PC-3 (cell line): ENCODE results near the gene MAP2K2. TPM values are rescaled to one million over a fixed set of nuclear protein-coding genes. Genes with fewer than 3 reads are reported as not detected.
A peak's percentile ranks its signal among the peaks of the same experiment; 100 is the strongest.
"Not testable (repeated sequence)": the region's sequence is repeated elsewhere in the genome, so short reads cannot be mapped to it uniquely, and the experiment has no call there.

Experiments used
- ATAC-seq: fragments of 200-7000 bp; cut with Tn5 transposase; 2 replicates; pipeline ENCODE4 v1.9.1; 2020; ENCODE audit warnings: mild to moderate bottlenecking, moderate library complexity
- BruUV-seq: library from RNA; stranded (reverse); fragments of 400-500 nt; replicated peaks from 2 replicates; lab custom pipeline; 2021; lab: Mats Ljungman, UMichigan
- CTCF ChIA-PET: fragments of 300-600 bp; sonication (Branson Sonifier 250); formaldehyde crosslinking; loops from one replicate; lab custom pipeline; 2022; ENCODE audit warnings: antibody characterized with exemption; lab: Charles Lee
- POLR2A ChIA-PET: fragments of 300-600 bp; sonication (Branson Sonifier 250); formaldehyde crosslinking; loops from one replicate; lab custom pipeline; 2022; ENCODE audit warnings: antibody characterized with exemption; ENCODE audit not compliant: unreplicated experiment; lab: Charles Lee
- DNase-seq: peaks from one replicate; pipeline ENCODE4 v3.0.0-alpha.2; 2015
- H2AFZ ChIP-seq: fragments of 300-600 bp; sonication (generic); 2 replicates; pipeline ENCODE4 v1.6.0; 2016; ENCODE audit warnings: antibody characterized with exemption, low read length
- H3F3A ChIP-seq: fragments of 300-600 bp; sonication (generic); one replicate; pipeline ENCODE4 v1.6.0; 2017; ENCODE audit warnings: antibody characterized with exemption, low read length, control low read depth, mild to moderate bottlenecking; ENCODE audit not compliant: unreplicated experiment
- H3K27ac ChIP-seq: fragments of 300-600 bp; sonication (generic); 2 replicates; pipeline ENCODE4 v1.5.1; 2016; ENCODE audit warnings: mild to moderate bottlenecking, low read length
- H3K27me3 ChIP-seq: fragments of 300-600 bp; sonication (generic); 2 replicates; pipeline ENCODE4 v1.6.1; 2016; ENCODE audit warnings: low read length, mixed read lengths
- H3K36me3 ChIP-seq: fragments of 300-600 bp; sonication (generic); 2 replicates; pipeline ENCODE4 v1.6.1; 2016; ENCODE audit warnings: low read depth, mixed run types, low read length, mixed read lengths
- H3K4me1 ChIP-seq: fragments of 300-600 bp; sonication (generic); 2 replicates; pipeline ENCODE4 v1.5.1; 2016; ENCODE audit warnings: low read length; ENCODE audit not compliant: insufficient read depth
- H3K4me2 ChIP-seq: fragments of 300-600 bp; sonication (generic); 2 replicates; pipeline ENCODE4 v1.6.0; 2016; ENCODE audit warnings: low read length
- H3K4me3 ChIP-seq: fragments of 300-600 bp; sonication (generic); 2 replicates; pipeline ENCODE4 v1.5.1; 2016; ENCODE audit warnings: mild to moderate bottlenecking, low read length, mixed read lengths
- H3K79me2 ChIP-seq: fragments of 300-600 bp; sonication (generic); 2 replicates; pipeline ENCODE4 v1.6.1; 2017; ENCODE audit warnings: low read length, mixed read lengths
- H3K9ac ChIP-seq: fragments of 300-600 bp; sonication (generic); 2 replicates; pipeline ENCODE4 v1.6.0; 2016; ENCODE audit warnings: mild to moderate bottlenecking, low read length
- H3K9me2 ChIP-seq: fragments of 300-600 bp; sonication (generic); replicated peaks from 2 replicates; pipeline ENCODE4 v1.6.1; 2016; ENCODE audit warnings: mixed run types, low read length, mixed read lengths
- H3K9me3 ChIP-seq: fragments of 300-600 bp; sonication (generic); 2 replicates; pipeline ENCODE4 v1.6.1; 2016; ENCODE audit warnings: low read length, mixed read lengths
- H4K20me1 ChIP-seq: fragments of 300-600 bp; sonication (generic); 2 replicates; pipeline ENCODE4 v1.6.1; 2016; ENCODE audit warnings: low read length, mixed read lengths
- EZH2 ChIP-seq: fragments of 300-600 bp; sonication (generic); IDR thresholded peaks from one replicate; pipeline ENCODE4 v1.6.1; 2017; ENCODE audit warnings: antibody characterized with exemption, mild to moderate bottlenecking, low read length; ENCODE audit not compliant: unreplicated experiment
- EZH2phosphoT487 ChIP-seq: fragments of 300-600 bp; sonication (generic); IDR thresholded peaks from 2 replicates; pipeline ENCODE4 v1.6.1; 2018; ENCODE audit warnings: mild to moderate bottlenecking, antibody characterized with exemption, low read length, borderline replicate concordance
- intact Hi-C: fragments of 100-400 bp; cut with micrococcal nuclease; formaldehyde crosslinking; loops from 2 replicates; pipeline ENCODE4 v1.9.0; 2023
- total RNA-seq: library from RNA; depleted of rRNA; stranded (reverse); fragments of >200 nt; gene quantifications from 2 replicates; pipeline ENCODE4 v1.2.3, GENCODE V29; 2014
- TF ChIP-seq, protein P1 (sequence below): fragments of 300-600 bp; sonication (generic); conservative IDR thresholded peaks from 2 replicates; pipeline ENCODE4 v1.5.1; 2017; ENCODE audit warnings: antibody characterized with exemption, low read depth, mild to moderate bottlenecking, low read length

Gene MAP2K2
- total RNA-seq, 1 experiment from 2014 or later, result 229 TPM

- no peaks in the 10 kb centered on the region for H3K9me3 ChIP-seq
- intact Hi-C loops, result no loop called here
- DNase-seq (no peak), ATAC-seq (no peak)
- H2AFZ ChIP-seq, result no peak overlapping the region
- no peaks in the 10 kb centered on the region for H3F3A ChIP-seq
- H4K20me1 ChIP-seq, result no peaks in the 10 kb centered on the region
- H3K9ac ChIP-seq, result no peak overlapping the region
- no peaks in the 10 kb centered on the region for H3K79me2 ChIP-seq
- H3K4me1 ChIP-seq, result peaks cover 10% of the 10 kb centered on the region
- H3K27me3 ChIP-seq, result no peaks in the 10 kb centered on the region
- H3K27ac ChIP-seq, result no peak overlapping the region
- H3K4me2 ChIP-seq, result no peak overlapping the region
- POLR2A ChIA-PET, result no interaction called here
- TF ChIP-seq, protein P1, sequence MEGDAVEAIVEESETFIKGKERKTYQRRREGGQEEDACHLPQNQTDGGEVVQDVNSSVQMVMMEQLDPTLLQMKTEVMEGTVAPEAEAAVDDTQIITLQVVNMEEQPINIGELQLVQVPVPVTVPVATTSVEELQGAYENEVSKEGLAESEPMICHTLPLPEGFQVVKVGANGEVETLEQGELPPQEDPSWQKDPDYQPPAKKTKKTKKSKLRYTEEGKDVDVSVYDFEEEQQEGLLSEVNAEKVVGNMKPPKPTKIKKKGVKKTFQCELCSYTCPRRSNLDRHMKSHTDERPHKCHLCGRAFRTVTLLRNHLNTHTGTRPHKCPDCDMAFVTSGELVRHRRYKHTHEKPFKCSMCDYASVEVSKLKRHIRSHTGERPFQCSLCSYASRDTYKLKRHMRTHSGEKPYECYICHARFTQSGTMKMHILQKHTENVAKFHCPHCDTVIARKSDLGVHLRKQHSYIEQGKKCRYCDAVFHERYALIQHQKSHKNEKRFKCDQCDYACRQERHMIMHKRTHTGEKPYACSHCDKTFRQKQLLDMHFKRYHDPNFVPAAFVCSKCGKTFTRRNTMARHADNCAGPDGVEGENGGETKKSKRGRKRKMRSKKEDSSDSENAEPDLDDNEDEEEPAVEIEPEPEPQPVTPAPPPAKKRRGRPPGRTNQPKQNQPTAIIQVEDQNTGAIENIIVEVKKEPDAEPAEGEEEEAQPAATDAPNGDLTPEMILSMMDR, result no peak
- TF ChIP-seq EZH2 (no peak), EZH2phosphoT487 (no peak)
- no peaks in the 10 kb centered on the region for H3K9me2 ChIP-seq
- no peak overlapping the region for H3K4me3 ChIP-seq
- CTCF ChIA-PET, result no interaction called here
- no peaks in the 10 kb centered on the region for H3K36me3 ChIP-seq
- no TSS peak for BruUV-seq
Observed at GRCh38 chr19:4134351-4134750, 10.4 kb upstream of the MAP2K2 start.

DNA sequence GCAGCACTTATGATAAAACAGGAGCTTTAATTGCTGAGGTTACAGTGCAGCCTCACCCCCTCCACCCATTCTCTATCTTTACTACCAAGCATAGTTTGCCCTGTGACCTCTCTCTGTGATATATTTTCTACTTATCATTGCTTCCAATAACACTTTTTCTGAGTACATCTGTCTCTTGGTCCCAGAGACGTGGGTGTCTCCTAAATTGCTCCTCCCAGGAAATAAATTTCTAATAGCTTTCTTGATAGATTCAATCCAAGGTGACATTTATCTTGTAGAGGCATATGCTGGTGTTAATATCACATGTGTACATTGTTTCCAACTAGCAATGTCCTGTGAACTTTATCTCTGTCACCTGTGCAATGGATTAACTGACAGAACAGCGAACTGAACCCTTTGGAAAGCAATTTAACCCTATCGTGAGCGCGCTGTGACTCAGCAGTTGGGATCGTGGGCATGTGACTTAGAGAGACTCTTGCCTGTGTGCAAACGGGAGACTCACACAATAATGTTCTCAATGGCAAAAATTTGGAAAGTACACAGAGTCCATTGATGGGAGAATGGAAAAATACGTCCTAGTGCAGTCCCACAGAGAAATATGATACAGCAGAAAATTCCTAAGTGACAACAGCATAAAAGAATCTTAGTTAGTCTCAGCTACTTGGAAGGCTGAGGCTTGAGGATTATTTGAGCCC is 7.0 kb upstream of the MAP2K2 start:
- peaks cover 10% of the 10 kb centered on the region for H3K4me1 ChIP-seq
- H2AFZ ChIP-seq, result peak overlapping the region; percentile 65
- no peak overlapping the region; the same call in 1 of the 2 replicates for H3K4me3 ChIP-seq
- no peaks in the 10 kb centered on the region for H3K9me3 ChIP-seq
- intact Hi-C loops, result no loop called here
- no peaks in the 10 kb centered on the region for H3K79me2 ChIP-seq
- H4K20me1 ChIP-seq, result no peaks in the 10 kb centered on the region
- ChIA-PET CTCF (interaction anchor here (1.0 kb wide), 1 partner anchor 9 kb away, joined by 3 read pairs; no protein-coding TSS in a partner anchor), POLR2A (no interaction called here)
- TF ChIP-seq EZH2, result no peak
- TF ChIP-seq, protein P1, result no peak
- no peak for TF ChIP-seq EZH2phosphoT487
- ATAC-seq (peak; percentile 67), DNase-seq (peak; percentile 58)
- no peak overlapping the region for H3K9ac ChIP-seq
- peak overlapping the region; percentile 67 for H3K4me2 ChIP-seq
- H3K9me2 ChIP-seq, result no peaks in the 10 kb centered on the region
- H3K36me3 ChIP-seq, result no peaks in the 10 kb centered on the region
- no TSS peak for BruUV-seq
- peak overlapping the region; percentile 22; the same call in 1 of the 2 replicates for H3K27ac ChIP-seq
- no peaks in the 10 kb centered on the region for H3F3A ChIP-seq
- no peaks in the 10 kb centered on the region for H3K27me3 ChIP-seq

DNA sequence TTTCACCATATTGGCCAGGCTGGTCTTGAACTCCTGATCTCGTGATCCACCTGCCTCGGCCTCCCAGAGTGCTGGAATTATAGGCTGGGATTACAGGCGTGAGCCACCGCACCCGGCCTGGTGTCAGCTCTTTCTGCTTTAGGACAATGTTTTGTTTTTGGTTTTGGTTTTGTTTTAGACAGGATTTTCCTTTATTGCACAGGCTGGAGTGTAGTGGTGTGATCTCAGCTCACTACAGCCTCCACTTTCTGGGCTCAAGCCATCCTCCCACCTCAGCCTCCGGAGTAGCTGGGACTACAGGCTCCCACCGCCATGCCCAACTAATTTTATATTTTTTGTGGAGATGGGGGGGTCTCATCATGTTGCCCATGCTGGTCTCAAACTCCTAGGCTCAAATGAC is 5.1 kb upstream of the MAP2K2 start:
- H2AFZ ChIP-seq, BruUV-seq, H3K79me2 ChIP-seq, H3K9ac ChIP-seq, H3K4me2 ChIP-seq, H3K27me3 ChIP-seq, H3K9me3 ChIP-seq, ATAC-seq, H3K9me2 ChIP-seq, DNase-seq, intact Hi-C loops, H3K4me3 ChIP-seq, H4K20me1 ChIP-seq, H3K36me3 ChIP-seq, CTCF ChIA-PET, H3F3A ChIP-seq, H3K27ac ChIP-seq, POLR2A ChIA-PET: not testable (repeated sequence)
- peaks cover 16% of the 10 kb centered on the region for H3K4me1 ChIP-seq

GRCh38 chr19:4127322-4127721 is 3.4 kb upstream of the MAP2K2 start:
- H3K27ac ChIP-seq, intact Hi-C loops, H3K4me3 ChIP-seq, BruUV-seq, H3K9ac ChIP-seq, ATAC-seq, H3K9me3 ChIP-seq, H3K36me3 ChIP-seq, H3F3A ChIP-seq, H4K20me1 ChIP-seq, H3K4me2 ChIP-seq, DNase-seq, CTCF ChIA-PET, H3K27me3 ChIP-seq, H3K9me2 ChIP-seq, H2AFZ ChIP-seq, POLR2A ChIA-PET: not testable (repeated sequence)
- Histone ChIP-seq H3K4me1 (peaks cover 20% of the 10 kb centered on the region), H3K79me2 (peaks cover 14% of the 10 kb centered on the region)
